Ovary (tissue), 9 donors: Measurements from ENCODE around the gene ACOT2. TPM values are rescaled to one million over a fixed set of nuclear protein-coding genes. Genes with fewer than 3 reads are reported as not detected.
A peak's percentile ranks its signal among the peaks of the same experiment; 100 is the strongest.
"Not testable (repeated sequence)": the region's sequence is repeated elsewhere in the genome, so short reads cannot be mapped to it uniquely, and the experiment has no call there.

Experiments used
- DNase-seq, 5 donors: peaks; one replicate each; pipeline ENCODE4 v3.0.0-alpha.2; 2019 to 2020
- H3K27ac ChIP-seq, 2 donors: fragments of 200-600 bp; one replicate each; pipeline versions ENCODE4 v1.5.1 to v1.8.0; 2019 to 2022
- H3K27me3 ChIP-seq: fragments of 200-600 bp; one replicate; pipeline ENCODE4 v1.8.0; 2022
- H3K36me3 ChIP-seq: fragments of 200-600 bp; sonication (generic); one replicate; pipeline ENCODE4 v1.5.1; 2019
- H3K4me1 ChIP-seq: one replicate; pipeline ENCODE4 v1.8.1; 2013; ENCODE audit warnings: mild to moderate bottlenecking, moderate library complexity; ENCODE audit not compliant: insufficient read depth
- H3K4me3 ChIP-seq: fragments of 200-600 bp; sonication (generic); one replicate; pipeline ENCODE4 v1.5.1; 2017
- H3K9me3 ChIP-seq, 2 donors: fragments of 200-600 bp in 1 of 2; sonication (generic) in 1 of 2; one replicate each; pipeline versions ENCODE4 v1.5.1 to v1.8.1; 2013 to 2019; ENCODE audit warnings: mild to moderate bottlenecking in 1 of 2, moderate library complexity in 1 of 2
- EP300 ChIP-seq: sonication (generic); formaldehyde crosslinking; IDR thresholded peaks from one replicate; pipeline ENCODE4 v1.6.1; 2017; ENCODE audit warnings: antibody characterized with exemption
- POLR2A ChIP-seq: fragments of 450-650 bp; IDR thresholded peaks from one replicate; pipeline ENCODE4 v1.6.1; 2017; ENCODE audit warnings: antibody characterized with exemption, mild to moderate bottlenecking, moderate library complexity
- WGBS, 3 donors: extraction: QIAGEN DNeasy Blood & Tissue Kit in 1 of 3; methylation state at CpG; one replicate each; pipeline versions ENCODE4 v1.1.5 to v1.1.7; 2013 to 2017; 5-methylcytosine and 5-hydroxymethylcytosine counted together
- intact Hi-C, 4 donors: fragments of 100-400 bp; cut with DNase I; formaldehyde crosslinking; loops; one replicate each; pipeline versions ENCODE4 v1.11.0 to v1.15.1; 2022 to 2023
- polyA plus RNA-seq, 2 donors: library from polyadenylated mRNA; stranded (reverse); fragments of 200-250 nt in 1 of 2; fragments of 350-450 nt in 1 of 2; fragmentation: Illumina TruSeq in 1 of 2; extraction: RNeasy Lipid Tissue Mini Kit (QIAGEN cat#74804) in 1 of 2; gene quantifications; one replicate each; pipeline ENCODE4 v1.2.3, GENCODE V29; 2013 to 2014
- total RNA-seq, 7 donors: library from RNA; depleted of rRNA in 2 of 7; stranded (reverse); fragments of >200 nt in 2 of 7; fragmentation: NEBNext Ultra II Directional in 3 of 7; extraction: Animal tissue kit (Norgen Biotek cat#: 25700) in 3 of 7; gene quantifications; one replicate each; pipeline versions ENCODE4 v1.1.0 to v1.2.4, GENCODE V29; 2016 to 2023
- TF ChIP-seq, protein P1 (sequence below), 3 donors: fragments of 450-650 bp in 2 of 3; fragments of 200-600 bp in 1 of 3; IDR thresholded peaks; one replicate each; pipeline versions ENCODE4 v1.5.1 to v1.8.0; 2016 to 2022; ENCODE audit warnings: antibody characterized with exemption in 3 of 3, mild to moderate bottlenecking in 1 of 3
- donor health status: DM: no; HTN: no; CAD: no; lungs with moderate emphysema.
- donor health status: DM: no; HTN: no; CAD: no.
- donor health status: Bipolar disorder and iron deficiency.
- donor health status: DM: yes; HTN: yes; CAD: no.
- donor health status: DM: no; HTN: no; CAD: no.
- donor health status: DM: yes; HTN: yes; CAD: no.

ACOT2 gene
- total and polyA plus RNA-seq, 9 donors = 10.8 to 35.7 (median 23.1) TPM

DNA sequence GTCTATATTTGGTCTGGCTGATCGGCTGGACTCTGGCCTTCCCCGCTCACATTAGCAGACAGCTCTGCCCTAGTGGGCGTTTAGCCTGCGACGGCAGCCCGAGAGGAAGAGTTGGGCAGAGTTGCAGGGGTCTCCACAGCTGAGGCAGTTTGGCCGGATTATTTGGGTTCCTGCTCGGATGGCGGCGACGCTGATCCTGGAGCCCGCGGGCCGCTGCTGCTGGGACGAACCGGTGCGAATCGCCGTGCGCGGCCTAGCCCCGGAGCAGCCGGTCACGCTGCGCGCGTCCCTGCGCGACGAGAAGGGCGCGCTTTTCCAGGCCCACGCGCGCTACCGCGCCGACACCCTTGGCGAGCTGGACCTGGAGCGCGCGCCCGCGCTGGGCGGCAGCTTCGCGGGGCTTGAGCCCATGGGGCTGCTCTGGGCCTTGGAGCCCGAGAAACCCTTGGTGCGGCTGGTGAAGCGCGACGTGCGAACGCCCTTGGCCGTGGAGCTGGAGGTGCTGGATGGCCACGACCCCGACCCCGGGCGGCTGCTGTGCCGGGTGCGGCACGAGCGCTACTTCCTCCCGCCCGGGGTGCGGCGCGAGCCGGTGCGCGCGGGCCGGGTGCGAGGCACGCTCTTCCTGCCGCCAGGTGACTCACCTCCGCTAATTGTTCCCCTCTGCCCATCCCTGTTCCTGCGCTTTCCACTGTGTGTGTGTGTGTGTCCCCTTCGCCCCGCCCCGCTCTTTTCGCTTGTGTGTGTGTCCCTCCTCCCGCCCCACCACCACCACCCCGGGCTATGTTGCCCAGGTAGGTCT, 31.6 kb upstream of the ACOT2 start:
- peak in 4 of 5 donors; percentile 47 to 63 (median 56) for DNase-seq
- H3K36me3 ChIP-seq, H3K27ac ChIP-seq, H3K4me1 ChIP-seq, H3K9me3 ChIP-seq, intact Hi-C loops, H3K27me3 ChIP-seq: not testable (repeated sequence)
- H3K4me3 ChIP-seq = peak overlapping the region; percentile 44
- WGBS, 3 donors = 0% methylated on average over 5 to 62 of the region's 84 CpGs; no CpG with 5 or more reads in 1 of the 3 donors

DNA sequence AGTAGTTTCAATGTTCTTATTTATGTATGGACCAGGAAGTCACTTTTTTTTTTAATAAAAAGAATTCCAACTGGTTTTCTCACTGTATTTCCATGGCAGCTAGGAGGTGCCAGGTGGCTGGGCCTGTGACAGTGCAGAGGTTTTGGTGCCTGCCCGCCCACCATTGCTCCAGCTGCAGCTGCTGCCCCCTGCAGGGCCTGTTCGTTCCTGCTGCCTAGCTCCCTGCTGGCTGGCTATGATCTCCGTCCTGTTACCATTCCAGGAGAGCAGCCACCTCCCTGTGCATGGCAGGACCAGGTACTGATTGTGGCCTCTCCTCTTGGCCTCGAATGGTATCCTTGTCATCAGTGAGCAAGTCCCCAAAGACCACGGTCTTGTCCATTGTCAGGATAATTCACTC, 30.0 kb upstream of the ACOT2 start:
- peak in 3 of 5 donors; percentile 27 to 31 (median 28) for DNase-seq
- H3K4me1 ChIP-seq, H3K27ac ChIP-seq, intact Hi-C loops, H3K27me3 ChIP-seq, H3K9me3 ChIP-seq, H3K4me3 ChIP-seq, H3K36me3 ChIP-seq: not testable (repeated sequence)
- 46 to 67% methylated on average over 3 to 5 of the region's 5 CpGs; no CpG with 5 or more reads in 1 of the 3 donors for WGBS, 3 donors

DNA sequence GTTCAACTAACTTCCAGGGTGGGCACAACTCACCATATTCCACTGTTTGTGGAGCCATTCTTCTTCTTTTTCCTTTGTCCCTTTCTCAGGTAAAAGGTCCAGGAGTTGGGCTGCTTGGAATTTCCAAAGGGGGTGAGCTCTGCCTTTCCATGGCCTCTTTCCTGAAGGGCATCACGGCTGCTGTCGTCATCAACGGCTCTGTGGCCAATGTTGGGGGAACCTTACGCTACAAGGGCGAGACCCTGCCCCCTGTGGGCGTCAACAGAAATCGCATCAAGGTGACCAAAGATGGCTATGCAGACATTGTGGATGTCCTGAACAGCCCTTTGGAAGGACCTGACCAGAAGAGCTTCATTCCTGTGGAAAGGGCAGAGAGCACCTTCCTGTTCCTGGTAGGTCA, 26.1 kb upstream of the ACOT2 start:
- H3K4me1 ChIP-seq, DNase-seq, H3K36me3 ChIP-seq, H3K27ac ChIP-seq, H3K4me3 ChIP-seq, H3K9me3 ChIP-seq, intact Hi-C loops, H3K27me3 ChIP-seq: not testable (repeated sequence)
- WGBS, 3 donors = 78 to 84% methylated on average over 3 to 7 of the region's 7 CpGs; no CpG with 5 or more reads in 1 of the 3 donors

DNA sequence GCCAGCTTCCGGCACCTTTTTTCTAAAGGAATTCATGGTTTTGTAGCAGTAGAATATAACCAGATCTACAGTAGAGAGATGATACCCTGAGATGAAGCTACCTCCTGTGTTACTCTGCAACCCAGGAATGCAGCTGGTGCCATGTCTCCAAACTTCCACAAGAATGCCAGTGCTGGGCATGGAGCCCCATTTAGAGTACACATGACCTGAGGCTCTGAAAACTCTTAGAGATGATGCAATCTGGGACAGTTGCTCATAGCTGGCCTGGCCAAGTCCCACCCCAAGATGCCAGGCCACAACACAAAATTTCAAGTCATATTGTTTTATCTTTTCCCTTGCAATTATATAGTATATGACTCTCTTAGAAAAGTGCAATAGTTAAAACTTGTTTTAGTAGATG, 23.7 kb upstream of the ACOT2 start:
- H3K27ac ChIP-seq, DNase-seq, H3K36me3 ChIP-seq, H3K4me3 ChIP-seq, H3K4me1 ChIP-seq, H3K9me3 ChIP-seq, intact Hi-C loops, H3K27me3 ChIP-seq: not testable (repeated sequence)
- WGBS, 3 donors = 100% methylated on average over 1 of the region's 1 CpG; no CpG with 5 or more reads in 1 of the 3 donors

DNA sequence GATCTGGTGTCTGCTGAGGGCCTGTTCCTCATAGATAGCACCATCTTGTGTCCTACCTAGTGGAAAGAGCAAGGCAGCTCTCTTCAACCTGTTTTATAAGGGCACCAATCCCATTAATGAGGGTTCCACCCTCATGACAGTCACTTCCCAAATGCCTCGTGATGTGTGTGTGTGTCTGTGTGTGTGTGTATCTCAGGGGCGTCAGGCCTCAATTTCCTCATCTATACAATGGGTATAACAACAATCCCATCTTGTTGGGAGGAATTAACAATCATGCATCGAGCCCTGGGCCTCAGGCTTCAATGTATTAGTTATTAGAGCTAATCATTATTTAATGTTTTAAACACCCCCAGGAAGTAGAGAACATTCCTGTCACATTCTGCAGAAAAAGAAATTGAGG, 19.9 kb upstream of the ACOT2 start:
- 83 to 92% methylated on average over 3 of the region's 3 CpGs; no CpG with 5 or more reads in 1 of the 3 donors for WGBS, 3 donors
- H3K4me1 ChIP-seq, H3K27me3 ChIP-seq, DNase-seq, intact Hi-C loops, H3K4me3 ChIP-seq, H3K27ac ChIP-seq, H3K9me3 ChIP-seq, H3K36me3 ChIP-seq: not testable (repeated sequence)

DNA sequence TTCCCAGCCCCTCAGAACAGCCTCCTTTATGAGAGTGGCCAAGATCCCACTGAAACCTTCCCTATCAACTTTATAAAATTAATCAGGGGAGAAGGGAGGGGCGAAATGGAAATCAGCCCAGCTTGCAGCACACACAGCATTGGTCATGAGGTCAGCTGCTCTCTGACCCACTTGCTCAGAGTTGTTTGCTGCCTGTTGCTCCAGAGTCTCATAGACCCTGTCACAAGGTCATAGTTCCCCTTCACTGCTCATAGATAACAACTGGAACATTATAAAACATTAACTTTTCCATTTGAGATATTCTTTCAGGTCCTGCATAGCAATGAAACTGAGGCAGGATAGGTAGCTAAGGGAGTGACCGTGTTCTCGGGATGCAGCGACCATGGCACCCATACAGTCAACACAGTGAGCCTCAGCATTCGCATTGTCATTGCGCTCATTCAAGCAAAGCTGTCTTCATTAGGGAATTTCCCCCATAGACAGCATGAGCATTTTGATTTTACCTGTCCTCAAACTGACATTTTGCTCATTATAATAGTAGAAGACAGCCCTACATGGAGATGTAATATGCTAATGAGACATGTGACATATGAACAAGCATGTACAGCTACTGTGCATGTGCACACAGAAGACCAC, 19.0 kb upstream of the ACOT2 start:
- not testable (repeated sequence) for DNase-seq, H3K9me3 ChIP-seq
- 97 to 100% methylated on average over 4 to 5 of the region's 6 CpGs; no CpG with 5 or more reads in 1 of the 3 donors for WGBS, 3 donors

DNA sequence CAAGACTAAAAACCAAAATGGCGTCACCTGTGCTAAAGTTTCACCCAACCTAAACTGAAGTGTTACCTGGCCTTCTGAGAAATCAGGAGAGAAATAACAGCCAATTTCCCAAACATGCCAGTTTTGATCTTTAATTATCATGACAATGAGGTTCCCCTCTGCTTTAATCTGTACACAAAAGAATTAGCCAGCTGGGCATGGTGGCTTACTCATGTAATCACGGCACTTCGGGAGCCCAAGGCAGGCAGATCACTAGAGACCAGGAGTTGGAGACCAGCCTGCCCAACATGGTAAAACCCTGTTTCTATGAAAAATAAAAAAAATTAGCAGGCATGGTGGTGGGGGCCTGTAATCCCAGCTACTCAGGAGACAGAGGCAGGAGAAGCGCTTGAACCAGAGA, 15.2 kb upstream of the ACOT2 start:
- Histone ChIP-seq H3K36me3 (no peaks in the 10 kb centered on the region), H3K27me3 (no peaks in the 10 kb centered on the region), H3K4me3 (no peak overlapping the region), H3K9me3 (no peaks in the 10 kb centered on the region), H3K4me1 (no peaks in the 10 kb centered on the region), H3K27ac (no peak overlapping the region)
- 96 to 97% methylated on average over 4 of the region's 4 CpGs; no CpG with 5 or more reads in 1 of the 3 donors for WGBS, 3 donors
- TF ChIP-seq, protein P1, sequence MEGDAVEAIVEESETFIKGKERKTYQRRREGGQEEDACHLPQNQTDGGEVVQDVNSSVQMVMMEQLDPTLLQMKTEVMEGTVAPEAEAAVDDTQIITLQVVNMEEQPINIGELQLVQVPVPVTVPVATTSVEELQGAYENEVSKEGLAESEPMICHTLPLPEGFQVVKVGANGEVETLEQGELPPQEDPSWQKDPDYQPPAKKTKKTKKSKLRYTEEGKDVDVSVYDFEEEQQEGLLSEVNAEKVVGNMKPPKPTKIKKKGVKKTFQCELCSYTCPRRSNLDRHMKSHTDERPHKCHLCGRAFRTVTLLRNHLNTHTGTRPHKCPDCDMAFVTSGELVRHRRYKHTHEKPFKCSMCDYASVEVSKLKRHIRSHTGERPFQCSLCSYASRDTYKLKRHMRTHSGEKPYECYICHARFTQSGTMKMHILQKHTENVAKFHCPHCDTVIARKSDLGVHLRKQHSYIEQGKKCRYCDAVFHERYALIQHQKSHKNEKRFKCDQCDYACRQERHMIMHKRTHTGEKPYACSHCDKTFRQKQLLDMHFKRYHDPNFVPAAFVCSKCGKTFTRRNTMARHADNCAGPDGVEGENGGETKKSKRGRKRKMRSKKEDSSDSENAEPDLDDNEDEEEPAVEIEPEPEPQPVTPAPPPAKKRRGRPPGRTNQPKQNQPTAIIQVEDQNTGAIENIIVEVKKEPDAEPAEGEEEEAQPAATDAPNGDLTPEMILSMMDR (IDR thresholded peaks at IDR 0.05) = no peak
- TF ChIP-seq POLR2A (no peak), EP300 (no peak)
- DNase-seq = no peak
- intact Hi-C loops = loop anchor here in 1 of 4 donors (5.0 kb wide), 1 partner anchor 33 kb away; no protein-coding TSS in a partner anchor

More for the DNA sequence above, 19.0 kb upstream of the ACOT2 start:
- H3K4me1 ChIP-seq, H3K4me3 ChIP-seq, H3K36me3 ChIP-seq, H3K27ac ChIP-seq, H3K27me3 ChIP-seq: not testable (repeated sequence)
- intact Hi-C loops = loop anchor here in 1 of 4 donors (5.0 kb wide), 1 partner anchor 37 kb away; no protein-coding TSS in a partner anchor

DNA sequence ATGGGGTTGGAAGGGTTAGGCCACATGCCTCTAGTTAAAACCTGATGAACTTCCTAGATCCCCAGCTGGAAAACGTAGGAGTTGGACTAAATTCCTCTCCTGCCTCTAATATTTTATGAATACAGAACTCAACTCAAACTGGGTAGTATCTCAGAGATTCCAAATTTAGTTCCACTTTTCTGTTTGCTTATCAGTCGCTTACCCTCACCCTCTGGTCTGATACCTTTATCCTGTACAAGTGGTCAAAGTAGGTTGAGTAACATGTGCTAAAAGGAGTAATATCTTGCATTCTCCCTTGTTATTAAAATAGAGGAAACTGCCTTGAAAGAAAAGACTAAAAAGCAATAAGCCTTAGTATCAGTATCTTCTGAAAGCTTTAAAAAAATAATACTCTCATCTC, 11.8 kb upstream of the ACOT2 start:
- H3K4me3 ChIP-seq, H3K36me3 ChIP-seq, DNase-seq, H3K27me3 ChIP-seq, H3K27ac ChIP-seq, H3K4me1 ChIP-seq, H3K9me3 ChIP-seq, intact Hi-C loops: not testable (repeated sequence)
- 45 to 50% methylated on average over 2 of the region's 2 CpGs; no CpG with 5 or more reads in 1 of the 3 donors for WGBS, 3 donors

DNA sequence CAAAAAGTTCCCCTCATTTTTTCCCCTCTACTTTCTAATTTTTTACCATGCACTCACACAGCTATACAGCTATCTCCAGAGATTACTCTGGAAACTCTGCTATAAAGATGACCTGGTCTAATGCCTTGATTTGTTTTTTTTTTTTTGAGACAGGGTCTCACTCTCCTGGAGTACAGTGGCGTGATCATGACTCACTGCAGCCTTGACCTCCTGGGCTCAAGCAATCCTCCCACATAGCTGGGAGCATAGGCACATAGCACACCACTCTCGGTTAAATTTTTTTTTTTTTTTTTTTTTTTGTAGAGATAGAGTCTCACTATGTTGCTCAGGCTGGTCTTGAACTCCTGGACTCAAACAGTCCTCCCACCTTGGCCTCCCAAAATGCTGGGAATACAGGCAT, 10.8 kb upstream of the ACOT2 start:
- H3K27me3 ChIP-seq, DNase-seq, H3K9me3 ChIP-seq, H3K4me1 ChIP-seq, intact Hi-C loops, H3K27ac ChIP-seq, H3K36me3 ChIP-seq, H3K4me3 ChIP-seq: not testable (repeated sequence)
- WGBS, 3 donors = 2 to 56% methylated on average over 2 of the region's 2 CpGs; no CpG with 5 or more reads in 1 of the 3 donors

DNA sequence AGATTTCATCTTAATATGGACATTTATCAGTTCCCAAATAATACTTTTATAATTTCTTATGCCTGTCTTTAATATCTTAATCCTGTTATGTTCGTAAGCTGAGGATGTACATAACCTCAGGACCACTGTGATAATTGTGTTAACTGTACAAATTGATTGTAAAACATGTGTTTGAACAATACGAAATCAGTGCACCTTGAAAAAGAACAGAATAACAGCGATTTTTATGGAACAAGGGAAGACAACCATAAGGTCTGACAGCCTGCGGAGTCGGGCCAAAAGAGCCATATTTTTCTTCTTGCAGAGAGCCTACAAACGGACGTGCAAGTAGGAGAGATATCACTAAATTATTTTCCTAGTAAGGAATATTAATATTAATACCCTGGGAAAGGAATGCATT, 6.8 kb upstream of the ACOT2 start:
- intact Hi-C loops, H3K36me3 ChIP-seq, H3K9me3 ChIP-seq, H3K27me3 ChIP-seq, H3K4me1 ChIP-seq, DNase-seq, H3K4me3 ChIP-seq, H3K27ac ChIP-seq: not testable (repeated sequence)
- WGBS, 3 donors = 92 to 93% (median 92%) methylated on average over 7 of the region's 7 CpGs
